ENCODE results near the gene MAPK8IP3.

The MAPK8IP3 gene

DNA sequence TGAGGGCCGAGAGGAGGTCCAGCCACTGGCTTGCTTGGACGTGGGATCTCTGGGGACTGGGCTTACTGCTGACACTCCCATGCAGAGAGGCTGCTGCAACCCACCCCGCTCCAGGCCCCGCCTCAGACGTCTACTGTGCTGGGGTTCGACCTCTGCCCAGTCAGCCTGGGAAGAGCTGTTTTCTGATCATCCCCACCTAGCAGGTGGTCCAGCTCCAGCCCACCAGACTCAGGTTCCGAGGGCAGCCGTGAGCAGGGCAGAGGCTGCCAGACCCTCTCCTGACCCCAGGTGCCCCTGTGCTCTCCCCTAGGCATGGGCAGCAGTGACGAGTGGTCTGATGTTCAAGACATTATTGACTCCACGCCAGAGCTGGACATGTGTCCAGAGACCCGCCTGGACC lies 41.9 kb downstream of the MAPK8IP3 start:
- TF ChIP-seq, protein P1, sequence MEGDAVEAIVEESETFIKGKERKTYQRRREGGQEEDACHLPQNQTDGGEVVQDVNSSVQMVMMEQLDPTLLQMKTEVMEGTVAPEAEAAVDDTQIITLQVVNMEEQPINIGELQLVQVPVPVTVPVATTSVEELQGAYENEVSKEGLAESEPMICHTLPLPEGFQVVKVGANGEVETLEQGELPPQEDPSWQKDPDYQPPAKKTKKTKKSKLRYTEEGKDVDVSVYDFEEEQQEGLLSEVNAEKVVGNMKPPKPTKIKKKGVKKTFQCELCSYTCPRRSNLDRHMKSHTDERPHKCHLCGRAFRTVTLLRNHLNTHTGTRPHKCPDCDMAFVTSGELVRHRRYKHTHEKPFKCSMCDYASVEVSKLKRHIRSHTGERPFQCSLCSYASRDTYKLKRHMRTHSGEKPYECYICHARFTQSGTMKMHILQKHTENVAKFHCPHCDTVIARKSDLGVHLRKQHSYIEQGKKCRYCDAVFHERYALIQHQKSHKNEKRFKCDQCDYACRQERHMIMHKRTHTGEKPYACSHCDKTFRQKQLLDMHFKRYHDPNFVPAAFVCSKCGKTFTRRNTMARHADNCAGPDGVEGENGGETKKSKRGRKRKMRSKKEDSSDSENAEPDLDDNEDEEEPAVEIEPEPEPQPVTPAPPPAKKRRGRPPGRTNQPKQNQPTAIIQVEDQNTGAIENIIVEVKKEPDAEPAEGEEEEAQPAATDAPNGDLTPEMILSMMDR (IDR thresholded peaks at IDR 0.05; ENCODE audit: unreplicated experiment in 3 of 3), result no peak
- no peak overlapping the region for H3K4me3 Mint-ChIP-seq
- no peaks in the 10 kb centered on the region for H3K9me3 Mint-ChIP-seq
- no peak overlapping the region for H3K27ac Mint-ChIP-seq
- no peaks in the 10 kb centered on the region for H3K4me1 Mint-ChIP-seq
- no peaks in the 10 kb centered on the region for H3K27me3 Mint-ChIP-seq (ENCODE audit: low read depth)
- peaks cover 22% of the 10 kb centered on the region for H3K36me3 Mint-ChIP-seq (ENCODE audit: low read depth)

DNA sequence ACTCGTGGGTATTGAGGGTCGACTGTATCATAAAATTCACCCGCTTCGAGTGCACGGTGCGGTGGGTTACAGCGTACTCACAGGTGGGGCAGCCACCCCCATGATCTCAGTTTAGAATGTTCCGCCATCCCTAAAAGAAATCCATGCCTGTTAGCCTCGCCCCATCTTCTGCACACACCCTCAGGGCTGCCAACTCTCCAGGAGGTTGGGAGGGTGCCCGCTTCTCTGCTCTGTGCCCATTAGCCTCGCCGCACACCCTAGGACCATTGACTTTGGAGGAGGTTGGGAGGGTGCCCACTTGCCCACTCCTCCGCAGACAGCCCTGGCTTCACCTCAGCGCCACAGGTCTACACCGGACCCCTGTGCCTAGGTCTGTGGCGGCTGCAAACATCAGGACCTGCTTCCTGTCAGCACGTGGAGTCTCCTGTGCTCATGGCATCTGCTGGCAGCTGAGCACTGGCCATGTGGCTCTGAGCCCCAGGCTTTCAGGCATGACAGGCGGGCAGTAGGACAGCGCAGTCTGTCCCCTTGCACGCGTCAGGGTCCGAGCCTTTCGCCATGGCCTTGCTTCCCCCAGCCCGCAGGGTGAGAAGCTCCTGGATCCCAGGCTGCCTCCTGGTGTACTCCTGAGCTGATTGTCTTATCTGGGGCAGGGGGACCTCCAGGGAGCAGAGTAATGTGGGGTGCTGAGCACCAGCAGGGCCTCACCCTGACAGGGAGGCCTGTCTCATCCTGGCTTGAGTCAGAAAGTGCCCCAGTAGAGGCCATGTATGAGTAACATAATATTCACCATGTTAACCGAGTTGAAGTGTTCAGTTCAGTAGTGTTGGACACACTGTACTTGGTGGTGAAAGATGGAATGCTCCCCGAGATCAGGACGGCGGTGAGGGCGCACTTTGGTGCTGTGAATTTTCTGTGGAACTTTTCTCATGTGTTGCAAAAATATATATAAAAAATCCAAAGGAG lies 43.4 kb downstream of the MAPK8IP3 start:
- Mint-ChIP-seq H3K9me3 (no peaks in the 10 kb centered on the region), H3K36me3 (ENCODE audit: low read depth) (peaks cover 23% of the 10 kb centered on the region), H3K4me1 (no peaks in the 10 kb centered on the region), H3K4me3 (no peak overlapping the region), H3K27ac (no peak overlapping the region), H3K27me3 (ENCODE audit: low read depth) (no peaks in the 10 kb centered on the region)
- TF ChIP-seq, protein P1 (IDR thresholded peaks at IDR 0.05; ENCODE audit: unreplicated experiment in 3 of 3), result no peak

GRCh38 chr16:1751946-1752345 lies 46.0 kb downstream of the MAPK8IP3 start:
- peaks cover 28% of the 10 kb centered on the region for H3K36me3 Mint-ChIP-seq (ENCODE audit: low read depth)
- H3K4me3 Mint-ChIP-seq, result no peak overlapping the region
- TF ChIP-seq, protein P1 (IDR thresholded peaks at IDR 0.05; ENCODE audit: unreplicated experiment in 3 of 3), result no peak
- no peaks in the 10 kb centered on the region for H3K4me1 Mint-ChIP-seq
- no peak overlapping the region for H3K27ac Mint-ChIP-seq
- H3K27me3 Mint-ChIP-seq (ENCODE audit: low read depth), result no peaks in the 10 kb centered on the region
- no peaks in the 10 kb centered on the region for H3K9me3 Mint-ChIP-seq

DNA sequence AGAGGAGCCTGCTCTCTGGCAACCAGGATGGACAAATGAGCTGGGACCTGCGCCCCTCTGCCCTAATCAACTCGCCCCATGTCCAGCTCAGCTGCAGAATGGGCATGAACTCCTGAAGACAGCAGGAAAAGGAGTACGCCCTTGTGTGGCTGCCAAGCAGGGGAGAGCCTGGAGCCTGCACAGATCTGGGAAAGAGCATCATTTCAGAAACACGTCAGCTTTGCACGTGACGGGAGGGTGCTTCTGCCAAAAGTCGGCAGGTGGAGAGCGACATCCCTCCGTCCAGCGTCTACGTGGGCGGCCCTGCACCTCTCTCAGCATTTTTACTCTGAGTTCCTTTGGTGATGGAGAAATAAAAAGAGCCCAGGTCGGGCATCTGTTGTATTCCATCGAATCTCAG lies 46.9 kb downstream of the MAPK8IP3 start:
- no peaks in the 10 kb centered on the region for H3K27me3 Mint-ChIP-seq (ENCODE audit: low read depth)
- no peak overlapping the region for H3K4me3 Mint-ChIP-seq
- H3K36me3 Mint-ChIP-seq (ENCODE audit: low read depth), result peaks cover 24% of the 10 kb centered on the region
- H3K4me1 Mint-ChIP-seq, result no peaks in the 10 kb centered on the region
- H3K27ac Mint-ChIP-seq, result no peak overlapping the region
- TF ChIP-seq, protein P1 (IDR thresholded peaks at IDR 0.05; ENCODE audit: unreplicated experiment in 3 of 3), result no peak
- no peaks in the 10 kb centered on the region for H3K9me3 Mint-ChIP-seq

GRCh38 chr16:1754204-1754603 lies 48.2 kb downstream of the MAPK8IP3 start:
- Mint-ChIP-seq H3K27ac (no peak overlapping the region), H3K27me3 (ENCODE audit: low read depth) (no peaks in the 10 kb centered on the region), H3K36me3 (ENCODE audit: low read depth) (peaks cover 24% of the 10 kb centered on the region), H3K9me3 (no peaks in the 10 kb centered on the region), H3K4me3 (no peak overlapping the region), H3K4me1 (no peaks in the 10 kb centered on the region)
- TF ChIP-seq, protein P1 (IDR thresholded peaks at IDR 0.05; ENCODE audit: unreplicated experiment in 3 of 3), result no peak
